HG03457 (cell line): Measurements from ENCODE around the gene MNAT1.
"Not testable (repeated sequence)": the region's sequence is repeated elsewhere in the genome, so short reads cannot be mapped to it uniquely, and the experiment has no call there.

ENCODE experiments used
- ATAC-seq: cut with Tn5 transposase; IDR thresholded peaks from one replicate; pipeline ENCODE4 v1.9.1; 2021; ENCODE audit warnings: moderate number of reproducible peaks; ENCODE audit not compliant: unreplicated experiment

MNAT1 gene

GRCh38 chr14:60736494-60736893, 1.9 kb downstream of the MNAT1 start:
- ATAC-seq, result no peak

- ATAC-seq, result no peak
Measured at GRCh38 chr14:60738843-60739508, 4.4 kb downstream of the MNAT1 start.

DNA sequence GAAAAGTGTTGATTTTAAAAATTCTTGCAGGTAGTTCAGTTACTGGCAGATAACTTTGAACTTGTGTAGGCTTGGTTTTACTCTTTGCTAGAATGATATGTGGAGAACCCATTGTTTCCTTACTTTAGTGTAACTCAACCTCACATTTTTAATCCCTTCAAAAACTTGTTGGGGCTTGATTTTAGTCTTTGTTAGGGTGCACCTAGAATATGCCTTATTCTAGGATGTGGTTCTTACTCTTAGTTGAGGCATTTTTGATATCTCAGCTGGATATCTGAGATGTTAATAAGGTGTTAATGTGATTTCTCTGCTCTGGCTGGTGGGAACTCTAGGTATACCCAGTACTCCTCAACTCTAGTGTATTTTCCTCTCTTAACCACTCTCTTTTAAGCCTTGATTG, 10.0 kb downstream of the MNAT1 start:
- no peak for ATAC-seq

DNA sequence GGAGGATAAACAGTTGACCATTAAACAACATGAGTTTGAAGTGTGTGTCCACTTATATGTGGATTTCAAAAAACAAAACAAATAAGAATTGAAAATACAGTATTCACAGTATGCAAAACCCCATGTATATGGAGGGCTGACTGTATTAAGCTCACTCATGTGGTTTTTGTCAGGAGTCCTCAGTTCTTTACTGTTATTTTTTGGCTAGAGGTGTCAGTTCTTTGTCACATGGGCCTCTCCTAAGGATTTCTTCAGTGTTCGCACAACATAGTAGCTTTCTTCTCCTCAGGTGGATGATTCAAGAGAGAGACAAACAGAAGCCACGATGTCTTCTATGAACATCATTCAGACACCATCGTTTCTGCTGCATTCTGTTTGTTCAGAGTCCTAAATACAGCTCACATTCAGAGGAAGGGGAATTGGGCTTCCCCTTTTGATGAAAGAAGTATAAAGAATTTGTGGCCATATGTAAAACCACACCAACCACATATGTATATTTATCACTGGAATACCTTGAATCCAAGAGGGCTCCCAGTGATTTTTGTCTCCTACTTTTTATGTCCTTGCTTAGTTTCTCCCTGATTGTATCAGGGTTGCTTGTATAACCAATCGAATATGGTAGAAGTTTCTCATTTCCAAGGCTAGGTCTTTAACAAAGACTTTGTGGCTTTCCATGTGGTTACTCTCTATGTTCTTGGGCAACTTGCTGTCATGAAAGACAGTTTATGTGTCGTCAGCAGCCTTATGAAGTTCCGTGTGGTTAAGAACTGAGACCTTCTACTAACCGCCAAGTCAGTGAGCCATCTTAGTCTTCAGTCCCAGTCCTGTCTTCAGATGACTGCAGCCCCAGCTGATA, 18.9 kb downstream of the MNAT1 start:
- ATAC-seq, result peak; percentile 97

DNA sequence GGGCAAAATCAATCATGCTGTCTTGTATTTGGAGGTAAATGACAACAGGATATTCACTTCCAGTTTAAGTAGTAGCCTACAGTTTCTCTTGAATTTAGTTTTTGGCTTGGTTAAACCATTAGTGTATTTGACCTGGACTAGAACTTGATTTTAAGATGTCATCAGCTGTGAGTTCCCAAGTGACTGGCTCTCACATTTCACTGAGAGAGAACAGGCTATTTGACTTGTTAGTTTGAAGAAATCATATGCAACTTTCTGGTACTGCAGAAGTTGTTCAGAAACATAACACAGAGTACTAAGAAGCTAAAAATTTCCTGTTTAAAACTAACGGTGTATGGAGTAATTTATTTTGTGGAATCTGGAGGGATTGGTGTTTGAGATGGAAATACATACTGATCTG, 22.3 kb downstream of the MNAT1 start:
- no peak for ATAC-seq

GRCh38 chr14:60757567-60758002, 23.0 kb downstream of the MNAT1 start:
- no peak for ATAC-seq

DNA sequence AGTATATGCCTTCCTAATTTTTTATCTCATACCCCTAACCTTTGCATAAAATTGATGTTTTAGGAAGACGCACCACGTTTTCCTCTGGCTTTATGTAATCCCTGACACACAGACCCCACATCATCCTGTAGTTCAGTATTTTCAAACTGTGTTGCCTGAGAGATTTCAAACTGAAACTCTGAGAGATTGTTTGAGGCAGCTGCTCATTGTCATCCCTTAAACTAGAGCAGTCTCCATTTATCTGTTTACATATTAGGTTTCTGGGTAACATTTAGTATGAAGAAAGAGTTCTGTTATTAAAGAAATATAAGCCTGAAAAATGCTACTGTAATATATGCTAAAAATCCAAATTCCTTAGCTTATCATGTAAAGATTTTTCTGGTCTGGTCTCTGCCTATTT, 24.3 kb downstream of the MNAT1 start:
- ATAC-seq, result no peak

DNA sequence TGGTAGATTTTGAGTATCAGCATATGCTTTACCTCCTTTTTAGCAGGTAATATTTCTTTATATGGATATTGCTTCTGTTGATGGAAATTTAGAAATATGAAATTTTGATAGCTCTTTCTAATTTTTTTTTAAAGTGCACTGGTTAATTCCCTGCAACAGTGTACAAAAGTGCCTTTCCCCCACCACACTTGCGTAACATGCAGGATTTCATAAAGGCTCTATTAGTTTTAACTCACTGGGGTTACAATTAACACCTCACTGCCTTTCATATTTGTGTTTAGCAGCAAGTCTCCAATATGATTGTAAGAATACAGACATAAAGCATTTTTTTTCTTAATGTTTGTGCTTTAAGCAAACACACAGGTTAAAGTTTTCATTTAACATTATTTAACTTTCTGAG, 25.6 kb downstream of the MNAT1 start:
- no peak for ATAC-seq

DNA sequence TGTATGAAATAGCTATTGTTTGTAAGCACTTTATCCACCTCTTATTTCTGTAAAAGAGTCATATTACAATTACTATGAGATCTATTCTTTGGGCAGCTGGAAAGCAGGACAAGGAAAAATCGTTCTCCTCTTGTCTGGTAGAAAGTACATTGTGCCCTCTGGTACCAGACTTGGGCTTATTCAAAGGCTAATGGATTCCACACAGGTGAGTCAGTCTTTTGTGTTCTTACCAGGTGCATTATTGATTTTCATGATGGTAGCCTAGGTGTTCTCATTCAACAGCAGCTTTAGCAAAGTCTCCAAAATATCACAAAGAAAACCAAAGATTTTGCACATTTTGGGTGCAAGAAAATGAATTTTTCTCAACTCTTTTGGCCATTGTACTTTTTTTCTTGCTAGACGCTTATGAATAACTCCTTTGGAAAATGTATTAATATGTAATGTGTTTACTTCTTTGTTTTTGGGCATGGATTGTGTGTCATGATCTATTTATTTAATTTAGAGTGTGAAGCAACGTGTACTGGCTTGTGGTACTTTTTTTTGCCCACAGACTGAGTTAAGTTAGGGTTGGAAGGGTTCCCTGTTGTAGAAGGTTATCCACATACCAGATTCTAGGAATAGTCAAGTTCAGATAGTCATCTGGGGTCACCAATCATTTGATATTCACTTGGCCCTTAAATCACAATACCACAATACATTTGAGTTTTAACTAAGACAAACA, 26.2 kb downstream of the MNAT1 start:
- no peak for ATAC-seq

- no peak for ATAC-seq
Measured at GRCh38 chr14:60768602-60769001, 34.0 kb downstream of the MNAT1 start.

GRCh38 chr14:60771117-60771516, 36.6 kb downstream of the MNAT1 start:
- no peak for ATAC-seq

- ATAC-seq, result no peak
Measured at GRCh38 chr14:60773558-60773957, 39.0 kb downstream of the MNAT1 start.

DNA sequence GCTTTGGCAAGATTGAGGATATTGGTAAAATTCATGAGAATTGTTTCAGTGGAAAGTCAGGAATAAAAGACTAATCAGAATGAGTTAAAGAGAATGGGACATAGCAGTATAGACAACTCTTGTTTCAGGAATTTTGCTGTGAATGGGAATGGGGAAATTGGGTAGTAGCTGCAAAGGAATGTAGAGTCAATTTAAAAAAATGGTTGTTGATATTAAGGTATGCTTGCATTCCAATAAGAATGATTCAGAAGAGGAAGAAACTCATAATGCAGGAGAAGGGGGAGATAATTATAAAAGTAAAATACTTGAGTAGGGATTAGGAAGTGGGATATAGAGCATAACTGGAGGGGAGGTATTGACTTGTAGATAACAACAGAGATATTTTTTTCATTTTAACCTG, 40.7 kb downstream of the MNAT1 start:
- ATAC-seq, result no peak

- no peak for ATAC-seq
Measured at GRCh38 chr14:60777856-60778578, 43.5 kb downstream of the MNAT1 start.

DNA sequence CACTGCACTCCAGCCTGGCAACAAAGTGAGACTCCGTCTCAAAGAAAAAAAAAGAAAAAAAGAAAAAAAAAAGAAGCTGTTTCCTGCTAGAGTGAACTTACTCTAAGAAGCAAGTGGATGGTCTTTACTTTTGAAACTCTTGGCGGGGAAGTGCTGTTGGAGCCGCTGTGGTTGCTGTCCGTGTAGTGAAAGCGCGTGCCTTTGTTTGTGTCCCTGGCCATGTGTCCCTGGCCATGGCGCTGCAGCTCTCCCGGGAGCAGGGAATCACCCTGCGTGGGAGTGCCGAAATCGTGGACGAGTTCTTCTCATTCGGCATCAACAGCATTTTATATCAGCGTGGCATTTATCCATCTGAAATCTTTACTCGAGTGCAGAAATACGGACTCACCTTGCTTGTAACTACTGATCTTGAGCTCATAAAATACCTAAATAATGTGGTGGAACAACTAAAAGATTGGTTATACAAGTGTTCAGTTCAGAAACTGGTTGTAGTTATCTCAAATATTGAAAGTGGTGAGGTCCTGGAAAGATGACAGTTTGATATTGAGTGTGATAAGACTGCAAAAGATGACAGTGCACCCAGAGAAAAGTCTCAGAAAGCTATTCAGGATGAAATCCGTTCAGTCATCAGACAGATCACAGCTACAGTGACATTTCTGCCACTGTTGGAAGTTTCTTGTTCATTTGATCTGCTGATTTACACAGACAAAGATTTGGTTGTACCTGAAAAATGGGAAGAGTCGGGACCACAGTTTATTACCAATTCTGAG, 45.4 kb downstream of the MNAT1 start:
- not testable (repeated sequence) for ATAC-seq

DNA sequence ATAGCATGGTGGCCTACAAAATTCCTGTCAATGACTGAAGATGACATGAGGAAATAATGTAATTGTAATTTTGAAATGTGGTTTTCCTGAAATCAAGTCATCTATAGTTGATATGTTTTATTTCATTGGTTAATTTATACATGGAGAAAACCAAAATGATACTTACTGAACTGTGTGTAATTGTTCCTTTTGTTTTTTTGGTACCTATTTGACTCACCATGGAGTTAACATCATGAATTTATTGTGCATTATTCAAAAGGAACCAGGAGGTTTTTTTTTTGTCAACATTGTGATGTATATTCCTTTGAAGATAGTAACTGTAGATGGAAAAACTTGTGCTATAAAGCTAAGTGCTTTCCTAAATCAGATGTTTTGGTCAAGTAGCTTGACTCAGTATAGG, 46.0 kb downstream of the MNAT1 start:
- ATAC-seq, result not testable (repeated sequence)

DNA sequence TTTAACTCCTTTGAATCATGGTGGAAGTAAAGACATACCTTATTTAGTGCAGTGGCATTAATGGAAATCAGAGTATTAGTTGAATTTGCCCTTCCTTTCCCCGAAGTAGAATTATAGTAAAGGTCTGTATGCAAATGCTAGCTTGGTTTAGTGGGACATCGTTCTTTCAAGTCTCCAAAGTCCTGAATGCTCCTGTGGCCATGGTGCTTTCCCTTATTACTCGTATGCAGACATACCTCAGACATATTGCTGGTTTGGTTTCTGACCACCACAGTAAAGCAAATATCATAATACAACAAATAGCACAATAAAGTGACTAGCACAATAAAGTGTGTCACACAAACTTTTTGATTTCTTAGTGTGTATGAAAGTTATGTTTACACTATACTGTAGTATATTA, 52.3 kb downstream of the MNAT1 start:
- ATAC-seq, result no peak

- ATAC-seq, result no peak
Measured at GRCh38 chr14:60789656-60790055, 55.1 kb downstream of the MNAT1 start.

GRCh38 chr14:60790850-60791249, 56.3 kb downstream of the MNAT1 start:
- ATAC-seq, result no peak

DNA sequence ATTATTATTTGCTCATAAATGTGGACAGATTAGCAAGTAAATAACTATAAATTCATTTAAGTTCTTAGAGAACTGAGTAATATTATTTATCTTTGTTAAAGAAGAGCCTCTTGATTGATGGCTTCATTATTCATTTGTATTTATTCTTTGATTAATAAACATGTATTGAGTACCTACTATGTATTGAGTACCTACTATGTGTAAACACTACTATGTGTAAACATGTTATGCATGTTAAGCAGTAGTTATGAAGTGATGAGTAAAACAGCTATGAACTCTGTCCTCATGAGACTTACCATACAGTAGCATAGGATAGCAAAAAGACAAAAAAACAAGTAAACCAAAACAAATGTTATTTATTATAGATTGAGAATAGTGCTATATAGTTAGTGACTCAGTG, 61.9 kb downstream of the MNAT1 start:
- no peak for ATAC-seq
